Endothelial cell of umbilical vein (primary cell): ENCODE data around the gene CLEC16A. TPM values are rescaled to one million over a fixed set of nuclear protein-coding genes. Genes with fewer than 3 reads are reported as not detected.

Experiments used
- BruUV-seq: library from RNA; stranded (reverse); fragments of 400-500 nt; replicated peaks from 2 replicates; lab custom pipeline; 2021; lab: Mats Ljungman, UMichigan
- CTCF ChIA-PET: fragments of 300-600, 350-600 bp; sonication (Branson Sonifier 250); formaldehyde crosslinking; loops from one replicate; lab custom pipeline; 2021; ENCODE audit warnings: antibody characterized with exemption, inconsistent platforms; lab: Charles Lee
- POLR2A ChIA-PET: fragments of 300-600, 350-600 bp; sonication (Branson Sonifier 250); formaldehyde crosslinking; loops from one replicate; lab custom pipeline; 2021; ENCODE audit warnings: antibody characterized with exemption, inconsistent platforms; lab: Charles Lee
- DNase-seq: peaks from one replicate; pipeline ENCODE4 v3.0.0-alpha.2; 2011; ENCODE audit warnings: low read depth, low spot score
- FAIRE-seq: peaks from 2 replicates; lab custom pipeline; 2011; peaks lifted over from hg19 to GRCh38; lab: Jason Lieb, UNC
- H2AFZ ChIP-seq: 2 replicates; pipeline ENCODE4 v1.6.0; 2012; ENCODE audit warnings: low read depth, low read length, control low read depth, inconsistent platforms
- H3K27ac ChIP-seq: 2 replicates; pipeline ENCODE4 v1.5.1; 2011; ENCODE audit warnings: low read depth, mild to moderate bottlenecking, control low read depth, low read length, moderate library complexity; ENCODE audit not compliant: insufficient read depth
- H3K27me3 ChIP-seq, 2 experiments: 2 replicates each; pipeline versions ENCODE4 v1.6.0 to v1.6.1; 2011; ENCODE audit warnings: low read length in 2 of 2, mixed read lengths in 1 of 2; ENCODE audit not compliant: control insufficient read depth in 2 of 2, insufficient read depth in 2 of 2
- H3K36me3 ChIP-seq, 2 experiments: 2 replicates in 1 of 2; 3 replicates in 1 of 2; pipeline ENCODE4 v1.5.1; 2011; ENCODE audit warnings: low read length in 2 of 2, mild to moderate bottlenecking in 1 of 2, moderate library complexity in 1 of 2; ENCODE audit not compliant: control insufficient read depth in 2 of 2, insufficient read depth in 2 of 2; ENCODE audit errors: extremely low read depth in 1 of 2
- H3K4me1 ChIP-seq: 3 replicates; pipeline ENCODE4 v1.5.1; 2011; ENCODE audit warnings: mild to moderate bottlenecking, low read length; ENCODE audit not compliant: control insufficient read depth, insufficient read depth; ENCODE audit errors: extremely low read depth
- H3K4me2 ChIP-seq: 2 replicates; pipeline ENCODE4 v1.6.1; 2011; ENCODE audit warnings: low read length, control low read depth, mixed read lengths; ENCODE audit not compliant: insufficient read depth
- H3K4me3 ChIP-seq, 3 experiments: fragments of 200-600 bp in 1 of 3; sonication (generic), shearing (Covaris generic) in 1 of 3; replicated peaks in 1 of 3; 2 replicates each; pipeline ENCODE4 v1.5.1; 2011 to 2016; ENCODE audit warnings: control low read depth in 3 of 3, low read length in 3 of 3, mild to moderate bottlenecking in 2 of 3, inconsistent platforms in 1 of 3, low read depth in 1 of 3, moderate library complexity in 1 of 3; ENCODE audit not compliant: insufficient read depth in 1 of 3
- H3K79me2 ChIP-seq: 2 replicates; pipeline ENCODE4 v1.6.0; 2012; ENCODE audit warnings: low read length, inconsistent platforms; ENCODE audit not compliant: control insufficient read depth, insufficient read depth
- H3K9ac ChIP-seq: replicated peaks from 2 replicates; pipeline ENCODE3; 2011; ENCODE audit warnings: low read length, control low read depth; ENCODE audit not compliant: insufficient read depth; ENCODE audit errors: extremely low read depth
- H3K9me1 ChIP-seq: replicated peaks from 3 replicates; pipeline ENCODE4 v1.6.0; 2011; ENCODE audit warnings: mild to moderate bottlenecking, low read length; ENCODE audit not compliant: control insufficient read depth, insufficient read depth; ENCODE audit errors: extremely low read depth
- H3K9me3 ChIP-seq: replicated peaks from 2 replicates; pipeline ENCODE4 v1.5.1; 2012; ENCODE audit warnings: low read length, inconsistent platforms; ENCODE audit not compliant: control insufficient read depth, insufficient read depth
- H4K20me1 ChIP-seq: replicated peaks from 2 replicates; pipeline ENCODE3; 2011; ENCODE audit warnings: mild to moderate bottlenecking, low read length; ENCODE audit not compliant: control insufficient read depth, insufficient read depth; ENCODE audit errors: extremely low read depth
- FOS ChIP-seq: IDR thresholded peaks from 2 replicates; pipeline ENCODE4 v1.6.1; 2011; ENCODE audit warnings: mild to moderate bottlenecking, low read length, moderate library complexity, borderline replicate concordance; ENCODE audit not compliant: insufficient read depth
- JUN ChIP-seq: IDR thresholded peaks from 2 replicates; pipeline ENCODE4 v1.6.1; 2011; ENCODE audit warnings: borderline replicate concordance, low read depth; ENCODE audit not compliant: insufficient read length, insufficient read depth
- POLR2A ChIP-seq: IDR thresholded peaks from 2 replicates; pipeline ENCODE4 v1.6.1; 2012; ENCODE audit warnings: low read depth, mild to moderate bottlenecking, control low read depth, low read length
- POLR2AphosphoS5 ChIP-seq: IDR thresholded peaks from 2 replicates; pipeline ENCODE4 v1.6.1; 2012; ENCODE audit warnings: low read depth, mild to moderate bottlenecking, control low read depth, low read length, moderate library complexity; ENCODE audit not compliant: insufficient read depth
- dilution Hi-C: fragments of 300-500 bp; cut with MboI; formaldehyde crosslinking; loops from one replicate; pipeline ENCODE4 v1.15.0; 2019; ENCODE audit warnings: low sequenced_read_pairs; ENCODE audit not compliant: extremely low pct_ligation_motif_present
- intact Hi-C: fragments of 100-400 bp; cut with micrococcal nuclease; formaldehyde crosslinking; loops from one replicate; pipeline ENCODE4 v1.10.0; 2022
- polyA plus RNA-seq, 4 experiments: library from polyadenylated mRNA; depleted of rRNA in 3 of 4; stranded (reverse) in 3 of 4; unstranded in 1 of 4; fragments of >200 nt; gene quantifications; 2 replicates each; pipeline versions ENCODE4 v1.2.1 to v1.2.3, GENCODE V29; 2011 to 2012; ENCODE audit warnings: missing spikeins in 1 of 4
- total RNA-seq: library from RNA; stranded (reverse); gene quantifications from 2 replicates; pipeline ENCODE4 v1.2.3, GENCODE V29; 2021
- TF ChIP-seq, protein P1 (sequence below), 2 donors: IDR thresholded peaks; 1 replicate in 1 of 2; 2 replicates in 1 of 2; pipeline ENCODE4 v1.5.1; 2011; ENCODE audit warnings: low read length in 2 of 2, mild to moderate bottlenecking in 2 of 2, moderate library complexity in 2 of 2, control low read depth in 1 of 2, inconsistent platforms in 1 of 2, low read depth in 1 of 2; ENCODE audit not compliant: insufficient read depth in 1 of 2; ENCODE audit errors: extremely low read depth in 1 of 2

The CLEC16A gene
- total and polyA plus RNA-seq, 2 donors (not counting 3 experiments of a cell fraction or from before 2014, with no cell fraction given), result 11.4 to 23.3 TPM

DNA sequence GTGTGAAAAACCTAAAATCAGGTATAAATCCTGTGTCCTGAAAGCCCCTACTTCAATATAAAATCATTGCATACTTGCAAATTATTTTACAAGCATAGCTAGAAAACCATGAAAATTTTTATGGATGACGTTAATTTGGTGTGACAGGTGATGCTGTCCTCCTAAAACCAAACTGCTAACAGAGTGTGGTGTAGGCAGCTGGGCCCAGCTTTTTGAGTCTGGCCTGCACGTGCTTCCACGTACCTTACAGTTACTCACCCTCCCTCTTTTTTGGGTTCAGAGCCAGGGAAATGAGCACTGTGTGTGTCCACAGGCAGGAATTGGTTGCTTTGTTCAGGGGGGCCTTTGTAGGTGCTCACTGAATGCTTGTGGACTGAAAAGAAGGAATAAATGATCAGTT, 36.4 kb downstream of the CLEC16A start:
- DNase-seq, result no peak
- no peak overlapping the region for H3K27ac ChIP-seq
- no peak overlapping the region for H2AFZ ChIP-seq
- H3K27me3 ChIP-seq, result no peaks in the 10 kb centered on the region
- no peak overlapping the region for H3K4me3 ChIP-seq
- H3K9ac ChIP-seq, result no peak overlapping the region
- CTCF ChIA-PET, result interaction anchor here (0.7 to 1.5 kb wide), 8 partner anchors 9 to 376 kb away, joined by 3 to 8 read pairs (median 4); partner anchors contain the start of gene PRM3
- no peak for FAIRE-seq
- no peak overlapping the region for H3K4me2 ChIP-seq
- intact Hi-C loops, result no loop called here
- H3K79me2 ChIP-seq, result no peaks in the 10 kb centered on the region
- POLR2A ChIA-PET, result no interaction called here
- H3K4me1 ChIP-seq, result peaks cover 13% of the 10 kb centered on the region
- no TSS peak for BruUV-seq
- H3K36me3 ChIP-seq, result peaks cover 0 to 5% of the 10 kb centered on the region in 2 experiments
- TF ChIP-seq FOS, result no peak
- no peaks in the 10 kb centered on the region for H3K9me1 ChIP-seq
- no peaks in the 10 kb centered on the region for H3K9me3 ChIP-seq
- dilution Hi-C loops, result no loop called here
- no peaks in the 10 kb centered on the region for H4K20me1 ChIP-seq

DNA sequence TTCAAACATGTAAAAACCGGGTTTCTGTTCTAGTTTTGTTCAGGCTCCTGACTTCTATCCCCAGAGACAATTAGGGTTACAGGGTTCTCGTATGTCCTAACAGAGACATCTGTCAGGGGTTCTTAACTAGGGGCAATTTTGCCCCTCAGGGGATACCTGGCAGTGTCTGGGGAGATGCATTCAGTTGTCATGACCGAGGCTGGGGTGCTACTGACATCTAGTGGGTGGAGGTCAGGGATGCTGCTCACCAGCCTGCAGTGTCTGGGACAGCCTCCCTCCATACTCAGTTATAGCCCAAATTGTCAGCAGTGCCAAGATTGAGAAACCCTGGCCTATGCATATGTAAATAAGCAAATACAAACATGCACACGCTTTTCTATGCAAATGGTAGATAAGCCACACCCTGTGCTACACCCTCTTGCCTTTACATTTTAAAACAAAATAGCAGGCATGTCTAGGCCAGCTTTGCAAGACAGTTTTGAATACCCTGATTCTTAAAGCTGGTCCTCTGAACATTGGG, 37.4 kb downstream of the CLEC16A start:
- DNase-seq, result no peak
- Histone ChIP-seq H3K79me2 (no peaks in the 10 kb centered on the region), H3K9me1 (no peaks in the 10 kb centered on the region), H3K9me3 (no peaks in the 10 kb centered on the region), H3K4me3 (no peak overlapping the region), H3K4me1 (peaks cover 13% of the 10 kb centered on the region), H3K36me3 (peaks cover 0 to 5% of the 10 kb centered on the region in 2 experiments), H3K4me2 (no peak overlapping the region), H4K20me1 (no peaks in the 10 kb centered on the region), H3K27ac (no peak overlapping the region), H3K9ac (no peak overlapping the region), H3K27me3 (no peaks in the 10 kb centered on the region), H2AFZ (no peak overlapping the region)
- no TSS peak for BruUV-seq
- dilution Hi-C loops (no loop called here), intact Hi-C loops (no loop called here)
- POLR2A ChIA-PET, result no interaction called here
- TF ChIP-seq, protein P1, sequence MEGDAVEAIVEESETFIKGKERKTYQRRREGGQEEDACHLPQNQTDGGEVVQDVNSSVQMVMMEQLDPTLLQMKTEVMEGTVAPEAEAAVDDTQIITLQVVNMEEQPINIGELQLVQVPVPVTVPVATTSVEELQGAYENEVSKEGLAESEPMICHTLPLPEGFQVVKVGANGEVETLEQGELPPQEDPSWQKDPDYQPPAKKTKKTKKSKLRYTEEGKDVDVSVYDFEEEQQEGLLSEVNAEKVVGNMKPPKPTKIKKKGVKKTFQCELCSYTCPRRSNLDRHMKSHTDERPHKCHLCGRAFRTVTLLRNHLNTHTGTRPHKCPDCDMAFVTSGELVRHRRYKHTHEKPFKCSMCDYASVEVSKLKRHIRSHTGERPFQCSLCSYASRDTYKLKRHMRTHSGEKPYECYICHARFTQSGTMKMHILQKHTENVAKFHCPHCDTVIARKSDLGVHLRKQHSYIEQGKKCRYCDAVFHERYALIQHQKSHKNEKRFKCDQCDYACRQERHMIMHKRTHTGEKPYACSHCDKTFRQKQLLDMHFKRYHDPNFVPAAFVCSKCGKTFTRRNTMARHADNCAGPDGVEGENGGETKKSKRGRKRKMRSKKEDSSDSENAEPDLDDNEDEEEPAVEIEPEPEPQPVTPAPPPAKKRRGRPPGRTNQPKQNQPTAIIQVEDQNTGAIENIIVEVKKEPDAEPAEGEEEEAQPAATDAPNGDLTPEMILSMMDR (IDR thresholded peaks at IDR 0.05; ENCODE audit: extremely low read depth in 1 of 2, insufficient read depth in 1 of 2, low read depth in 1 of 2, low read length in 2 of 2), result peak; percentile 23 to 24
- TF ChIP-seq FOS (no peak), POLR2AphosphoS5 (no peak), POLR2A (no peak), JUN (no peak)
- CTCF ChIA-PET, result interaction anchor here (1.0 to 3.3 kb wide), 3 partner anchors 10 to 274 kb away, joined by 3 to 17 read pairs (median 16); partner anchors contain the start of gene SOCS1
- FAIRE-seq, result no peak
